Measurements from ENCODE around the gene POLG2. TPM values are rescaled to one million over a fixed set of nuclear protein-coding genes. Genes with fewer than 3 reads are reported as not detected.
A peak's percentile ranks its signal among the peaks of the same experiment; 100 is the strongest.
"Not testable (repeated sequence)": the region's sequence is repeated elsewhere in the genome, so short reads cannot be mapped to it uniquely, and the experiment has no call there.

POLG2 gene
- total and polyA plus RNA-seq, 10 of the 15 experiments (the other 5 are each of a cell fraction or from before 2014, with no cell fraction given) = 10.2 to 27.7 (median 22.2) TPM

DNA sequence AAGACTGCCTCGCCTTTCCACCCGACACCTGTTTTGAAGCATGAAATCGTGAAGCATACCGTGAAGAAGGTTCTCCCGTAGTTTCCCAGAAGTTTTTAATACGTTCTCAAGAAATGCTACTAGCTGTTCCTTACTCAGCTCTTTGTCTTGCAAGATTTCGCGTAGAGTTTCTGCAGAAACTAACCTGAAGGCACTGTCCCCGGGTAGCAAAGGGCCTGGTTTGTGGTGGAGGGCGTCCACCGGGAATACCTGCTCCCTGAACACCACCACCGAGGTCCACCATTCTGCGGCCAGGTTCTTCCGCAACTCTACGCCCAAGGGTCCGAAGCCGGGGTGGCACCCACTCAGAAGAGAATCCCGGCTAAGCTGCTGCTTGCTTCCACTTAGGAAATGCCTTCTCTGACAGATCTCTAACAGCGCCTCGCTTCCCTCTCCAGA, 487 bp downstream of the POLG2 start:
- Histone ChIP-seq H3K36me3 (ENCODE audit: control insufficient read depth in 2 of 2, insufficient read depth in 2 of 2, low read length in 1 of 2) (peaks cover 9 to 23% of the 10 kb centered on the region in 2 experiments), H3K4me1 (ENCODE audit: control insufficient read depth, insufficient read depth, low read length) (peaks cover 8% of the 10 kb centered on the region; the same call in 1 of the 2 replicates), H3K9ac (ENCODE audit: control insufficient read depth, insufficient read depth, low read length) (peak overlapping the region; percentile 67), H3K79me2 (ENCODE audit: control insufficient read depth, insufficient read depth, low read length) (peaks cover 43% of the 10 kb centered on the region), H3K4me2 (ENCODE audit: control insufficient read depth, insufficient read depth) (peak overlapping the region; percentile 94), H3K4me3 (peak overlapping the region; percentile 88), H2AFZ (ENCODE audit: control insufficient read depth, low read depth, low read length) (peak overlapping the region; percentile 67), H3K27ac (ENCODE audit: control insufficient read depth, insufficient read depth) (peak overlapping the region; percentile 85), H3K9me3 (replicated peaks; ENCODE audit: control insufficient read depth, insufficient read depth, low read length) (no peaks in the 10 kb centered on the region), H4K20me1 (ENCODE audit: control insufficient read depth, insufficient read depth) (peaks cover 3% of the 10 kb centered on the region; the same call in 1 of the 2 replicates), H3K27me3 (replicated peaks in 1 of 2; ENCODE audit: control insufficient read depth in 2 of 2, insufficient read depth in 2 of 2, low read length in 1 of 2) (no peaks in the 10 kb centered on the region)
- no peak for ATAC-seq
- in situ Hi-C loops (cut with MboI) = no loop called here
- no peak for DNase-seq (ENCODE audit: low read depth, low spot score)
- peak; percentile 7 for FAIRE-seq
- POLR2A ChIA-PET = interaction anchor here (0.5 to 2.4 kb wide), 6 partner anchors 9 to 574 kb away, joined by 3 to 64 read pairs (median 6); partner anchors contain the start of genes CEP95 and DDX5
- CTCF ChIA-PET = interaction anchor here (1.0 to 17.7 kb wide), 6 partner anchors 9 to 152 kb away, joined by 3 to 350 read pairs (median 16); partner anchors contain the start of genes CEP95 and DDX5
- intact Hi-C loops (cut with micrococcal nuclease; ENCODE audit: unreplicated experiment) = no loop called here
- TF ChIP-seq MYC (IDR thresholded peaks at IDR 0.05; ENCODE audit: insufficient read depth, insufficient read length, insufficient replicate concordance, low read length, severe bottlenecking) = no peak
- 0 out of 4 replicates have a peak, but pooled peaks of 1 of the 2 experiments have one; percentile 10 for TF ChIP-seq IKZF2 (IDR thresholded peaks at IDR 0.05)
- TF ChIP-seq, protein P1, sequence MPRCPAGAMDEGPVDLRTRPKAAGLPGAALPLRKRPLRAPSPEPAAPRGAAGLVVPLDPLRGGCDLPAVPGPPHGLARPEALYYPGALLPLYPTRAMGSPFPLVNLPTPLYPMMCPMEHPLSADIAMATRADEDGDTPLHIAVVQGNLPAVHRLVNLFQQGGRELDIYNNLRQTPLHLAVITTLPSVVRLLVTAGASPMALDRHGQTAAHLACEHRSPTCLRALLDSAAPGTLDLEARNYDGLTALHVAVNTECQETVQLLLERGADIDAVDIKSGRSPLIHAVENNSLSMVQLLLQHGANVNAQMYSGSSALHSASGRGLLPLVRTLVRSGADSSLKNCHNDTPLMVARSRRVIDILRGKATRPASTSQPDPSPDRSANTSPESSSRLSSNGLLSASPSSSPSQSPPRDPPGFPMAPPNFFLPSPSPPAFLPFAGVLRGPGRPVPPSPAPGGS (IDR thresholded peaks at IDR 0.05; ENCODE audit: borderline replicate concordance, insufficient read depth, low read depth, low read length, poor library complexity, severe bottlenecking) = no peak
- BruUV-seq (replicated peaks) = no TSS peak
- RAD21 ChIA-PET (ENCODE audit: unreplicated experiment) = interaction anchor here (0.7 to 9.9 kb wide), 6 partner anchors 9 to 153 kb away, joined by 3 to 174 read pairs (median 8); partner anchors contain the start of genes CEP95 and DDX5
- SMC1A ChIA-PET (ENCODE audit: uncharacterized antibody, unreplicated experiment) = interaction anchor here (0.8 to 6.6 kb wide), 9 partner anchors 9 to 470 kb away, joined by 3 to 70 read pairs (median 4); partner anchors contain the start of genes CEP95 and DDX5
- WGBS (ENCODE audit: insufficient coverage, insufficient replicate concordance, low lambda C conversion rate, missing lambda C conversion rate) = under 1% methylated on average over 20 of the region's 20 CpGs

DNA sequence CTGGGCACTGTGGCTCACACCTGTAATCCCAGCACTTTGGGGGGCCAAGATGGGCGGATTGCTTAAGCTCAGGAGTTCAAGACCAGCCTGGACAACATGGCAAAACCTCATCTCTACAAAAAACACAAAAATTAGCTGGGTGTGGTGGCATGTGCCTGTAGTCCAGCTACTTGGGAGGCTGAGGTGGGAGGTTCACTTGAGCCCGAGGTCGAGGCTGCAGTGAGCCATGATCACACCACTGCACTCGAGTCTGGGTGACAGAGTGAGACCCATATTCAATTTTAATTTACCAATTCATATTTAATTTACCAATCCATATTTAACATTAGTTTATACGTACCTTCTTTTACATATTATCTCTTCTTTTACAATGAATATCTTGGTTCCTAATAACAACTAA, 1.6 kb downstream of the POLG2 start:
- SMC1A ChIA-PET (ENCODE audit: uncharacterized antibody, unreplicated experiment) = interaction anchor here (0.6 to 6.6 kb wide), 4 partner anchors 10 to 75 kb away, joined by 3 to 70 read pairs (median 14); partner anchors contain the start of genes CEP95 and DDX5
- in situ Hi-C loops (cut with MboI); DNase-seq (ENCODE audit: low read depth, low spot score); BruUV-seq (replicated peaks); H3K4me1 ChIP-seq (ENCODE audit: control insufficient read depth, insufficient read depth, low read length); H4K20me1 ChIP-seq (ENCODE audit: control insufficient read depth, insufficient read depth); H3K27me3 ChIP-seq (replicated peaks in 1 of 2; ENCODE audit: control insufficient read depth in 2 of 2, insufficient read depth in 2 of 2, low read length in 1 of 2); H2AFZ ChIP-seq (ENCODE audit: control insufficient read depth, low read depth, low read length); intact Hi-C loops (cut with micrococcal nuclease; ENCODE audit: unreplicated experiment); H3K27ac ChIP-seq (ENCODE audit: control insufficient read depth, insufficient read depth); ATAC-seq; FAIRE-seq; H3K9me3 ChIP-seq (replicated peaks; ENCODE audit: control insufficient read depth, insufficient read depth, low read length): not testable (repeated sequence)
- peak overlapping the region; percentile 88 for H3K4me3 ChIP-seq
- RAD21 ChIA-PET (ENCODE audit: unreplicated experiment) = interaction anchor here (0.8 to 9.9 kb wide), 3 partner anchors 10 to 75 kb away, joined by 3 to 174 read pairs (median 4); partner anchors contain the start of gene DDX5
- CTCF ChIA-PET = interaction anchor here (1.6 to 17.7 kb wide), 4 partner anchors 10 to 153 kb away, joined by 3 to 350 read pairs (median 58); partner anchors contain the start of genes CEP95 and DDX5
- peak overlapping the region; percentile 94 for H3K4me2 ChIP-seq (ENCODE audit: control insufficient read depth, insufficient read depth)
- WGBS (ENCODE audit: insufficient coverage, insufficient replicate concordance, low lambda C conversion rate, missing lambda C conversion rate) = 21% methylated on average over 5 of the region's 5 CpGs
- H3K36me3 ChIP-seq (ENCODE audit: control insufficient read depth in 2 of 2, insufficient read depth in 2 of 2, low read length in 1 of 2) = peaks cover 3 to 16% of the 10 kb centered on the region in 2 experiments
- H3K79me2 ChIP-seq (ENCODE audit: control insufficient read depth, insufficient read depth, low read length) = peaks cover 37% of the 10 kb centered on the region
- peak overlapping the region; percentile 18 for H3K9ac ChIP-seq (ENCODE audit: control insufficient read depth, insufficient read depth, low read length)
- POLR2A ChIA-PET = interaction anchor here (1.2 to 2.4 kb wide), 4 partner anchors 10 to 39 kb away, joined by 5 to 64 read pairs (median 6); partner anchors contain the start of genes CEP95 and DDX5

Data from GM12878 (cell line).